Gastrocnemius medialis (tissue), 4 donors: ENCODE measurements around the gene KRT82.

Experiments used
- CTCF ChIP-seq, 5 experiments: fragments of 450-650 bp in 3 of 5; fragments of 200-600 bp in 2 of 5; sonication (generic) in 2 of 5; IDR thresholded peaks in 4 of 5; conservative IDR thresholded peaks in 1 of 5; 1 replicate in 4 of 5; 2 replicates in 1 of 5; pipeline ENCODE4 v1.5.1; 2016 to 2019; ENCODE audit warnings: antibody characterized with exemption in 5 of 5, mild to moderate bottlenecking in 3 of 5, moderate library complexity in 3 of 5
- POLR2A ChIP-seq, 2 donors: fragments of 450-650 bp; IDR thresholded peaks; one replicate each; pipeline ENCODE4 v1.6.1; 2017; ENCODE audit warnings: antibody characterized with exemption in 2 of 2, mild to moderate bottlenecking in 2 of 2, moderate library complexity in 2 of 2

DNA sequence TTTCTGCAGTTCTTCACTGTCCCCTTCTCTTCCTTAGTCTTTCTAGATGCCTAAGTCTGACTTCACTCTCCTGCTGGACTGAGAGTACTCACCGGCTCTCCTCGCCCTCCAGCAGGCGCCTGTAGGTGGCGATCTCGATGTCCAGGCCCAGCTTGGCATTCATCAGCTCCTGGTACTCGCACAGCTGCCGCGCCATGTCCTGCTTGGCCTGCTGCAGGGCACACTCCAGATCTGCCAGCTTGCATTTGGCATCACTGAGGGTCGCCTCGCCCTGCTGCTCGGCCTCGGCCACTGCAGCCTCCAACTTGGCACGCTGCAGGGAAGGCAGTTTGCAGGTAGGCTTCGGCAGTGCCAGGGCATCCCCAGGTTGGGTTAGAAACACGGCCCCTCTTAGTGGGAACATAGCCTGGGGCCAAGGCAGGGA lies 25.9 kb downstream of the KRT82 start:
- no peak for TF ChIP-seq CTCF (IDR thresholded peaks at IDR 0.05 in 4 of 5, conservative IDR thresholded peaks at IDR 0.05 in 1 of 5)
- TF ChIP-seq POLR2A (IDR thresholded peaks at IDR 0.05), result no peak
